ENCODE results near the gene CALHM3.
"Not testable (repeated sequence)": the region's sequence is repeated elsewhere in the genome, so short reads cannot be mapped to it uniquely, and the experiment has no call there.

The CALHM3 gene

GRCh38 chr10:103502849-103503660 lies 24.0 kb upstream of the CALHM3 start:
- no peak for FAIRE-seq

GRCh38 chr10:103501186-103501585 lies 22.1 kb upstream of the CALHM3 start:
- no peak for FAIRE-seq

- FAIRE-seq = no peak
These were observed 21.4 kb upstream of the CALHM3 start for GRCh38 chr10:103500481-103500880.

- FAIRE-seq = no peak
These were observed 20.8 kb upstream of the CALHM3 start for GRCh38 chr10:103499881-103500280.

GRCh38 chr10:103498936-103499638 lies 20.0 kb upstream of the CALHM3 start:
- FAIRE-seq = no peak

- FAIRE-seq = no peak
These were observed 18.3 kb upstream of the CALHM3 start for GRCh38 chr10:103497161-103497915.

- no peak for FAIRE-seq
These were observed 16.3 kb upstream of the CALHM3 start for GRCh38 chr10:103495321-103495720.

- FAIRE-seq = no peak
These were observed 15.2 kb upstream of the CALHM3 start for GRCh38 chr10:103493916-103494877.

- FAIRE-seq = no peak
These were observed 14.4 kb upstream of the CALHM3 start, which contains the start of gene NEURL1 for GRCh38 chr10:103493362-103493915. Gene NEURL1 (plus strand): TSS chr10:103493705. CDS start chr10:103494388, 683 bp downstream.

GRCh38 chr10:103492655-103493261 lies 13.7 kb upstream of the CALHM3 start:
- FAIRE-seq = no peak

- FAIRE-seq = peak; percentile 87
These were observed 12.8 kb upstream of the CALHM3 start for GRCh38 chr10:103491729-103492364.

- FAIRE-seq = no peak
These were observed 11.9 kb upstream of the CALHM3 start for GRCh38 chr10:103490986-103491314.

- no peak for FAIRE-seq
These were observed 8.3 kb upstream of the CALHM3 start for GRCh38 chr10:103487410-103487708.

GRCh38 chr10:103486635-103487409 lies 7.8 kb upstream of the CALHM3 start:
- not testable (repeated sequence) for FAIRE-seq

- FAIRE-seq = peak; percentile 37
These were observed 3.0 kb upstream of the CALHM3 start for GRCh38 chr10:103481974-103482531.

GRCh38 chr10:103480521-103480920 lies 1.5 kb upstream of the CALHM3 start:
- FAIRE-seq = no peak

GRCh38 chr10:103478671-103479070 lies 369 bp downstream of the CALHM3 start:
- no peak for FAIRE-seq

GRCh38 chr10:103476046-103476768 lies 2.8 kb downstream of the CALHM3 start:
- no peak for FAIRE-seq

- no peak for FAIRE-seq
These were observed 3.6 kb downstream of the CALHM3 start for GRCh38 chr10:103475437-103475836.

Measured in endometrium (tissue), 2 donors.